ENCODE results near the gene HERC6. TPM values are rescaled to one million over a fixed set of nuclear protein-coding genes. Genes with fewer than 3 reads are reported as not detected.

The HERC6 gene
- total and polyA plus RNA-seq, 9 of the 15 experiments (the other 6 are each of a cell fraction or from before 2014, with no cell fraction given) = 0.01 to 0.68 (median 0.15) TPM

- TF ChIP-seq RNF219 (CRISPR knock-in tag; IDR thresholded peaks at IDR 0.05) (no peak), PHF21A (IDR thresholded peaks at IDR 0.05; ENCODE audit: borderline replicate concordance, low read depth) (no peak), FOXP1 (CRISPR knock-in tag; IDR thresholded peaks at IDR 0.05) (no peak), FIP1L1 (IDR thresholded peaks at IDR 0.05; ENCODE audit: low read depth, low read length, poor library complexity, severe bottlenecking) (peak; percentile 26), ZBTB17 (CRISPR knock-in tag; IDR thresholded peaks at IDR 0.05) (no peak), NFE2 (IDR thresholded peaks at IDR 0.05; ENCODE audit: low read depth) (no peak), ATF3 (IDR thresholded peaks at IDR 0.05) (no peak), ATF3 (CRISPR knock-in tag; conservative IDR thresholded peaks at IDR 0.05) (no peak), RBFOX2 (IDR thresholded peaks at IDR 0.05; ENCODE audit: low read depth, low read length) (0 out of 2 replicates have a peak, but pooled peaks have one; percentile 27), ARID3A (IDR thresholded peaks at IDR 0.05; ENCODE audit: borderline replicate concordance, low read depth, low read length) (no peak), SIRT6 (IDR thresholded peaks at IDR 0.05; ENCODE audit: low read depth, low read length) (no peak), ETS2 (tag; IDR thresholded peaks at IDR 0.05; ENCODE audit: borderline replicate concordance, poor library complexity, severe bottlenecking) (no peak), BHLHE40 (IDR thresholded peaks at IDR 0.05; ENCODE audit: low read length) (peak; percentile 56)
These were observed at the start of gene HERC6 (continued) for GRCh38 chr4:88378691-88379559.
